Neutrophil (primary cell): ENCODE results near the gene NEAT1.

Source experiments
- H3K27ac ChIP-seq: fragments of 200-600 bp; sonication (generic); 2 replicates; pipeline ENCODE4 v1.5.1; 2016; ENCODE audit warnings: mild to moderate bottlenecking, moderate library complexity
- H3K27me3 ChIP-seq: fragments of 200-600 bp; sonication (generic); 2 replicates; pipeline ENCODE4 v1.6.0; 2016; ENCODE audit warnings: mild to moderate bottlenecking
- H3K36me3 ChIP-seq: fragments of 200-600 bp; sonication (generic); 2 replicates; pipeline ENCODE4 v1.5.1; 2017
- H3K4me1 ChIP-seq, 2 experiments: fragments of 200-600 bp in 1 of 2; sonication (generic) in 1 of 2; 1 replicate in 1 of 2; 2 replicates in 1 of 2; pipeline versions ENCODE4 v1.5.1 to v1.6.1; 2013 to 2016; ENCODE audit warnings: low read depth in 1 of 2, low read length in 1 of 2, mild to moderate bottlenecking in 1 of 2, moderate library complexity in 1 of 2; ENCODE audit not compliant: control insufficient read depth in 1 of 2, insufficient read depth in 1 of 2
- H3K4me3 ChIP-seq, 2 experiments: fragments of 200-600 bp in 1 of 2; sonication (generic) in 1 of 2; 1 replicate in 1 of 2; 2 replicates in 1 of 2; pipeline ENCODE4 v1.5.1; 2013 to 2016; ENCODE audit warnings: low read depth in 1 of 2, low read length in 1 of 2, mild to moderate bottlenecking in 1 of 2, moderate library complexity in 1 of 2
- H3K9me3 ChIP-seq: fragments of 200-600 bp; sonication (generic); 2 replicates; pipeline ENCODE4 v1.5.1; 2016
- TF ChIP-seq, protein P1 (sequence below): fragments of 200-600 bp; sonication (generic); IDR thresholded peaks from 2 replicates; pipeline ENCODE4 v1.5.1; 2016; ENCODE audit warnings: antibody characterized with exemption

Gene NEAT1

DNA sequence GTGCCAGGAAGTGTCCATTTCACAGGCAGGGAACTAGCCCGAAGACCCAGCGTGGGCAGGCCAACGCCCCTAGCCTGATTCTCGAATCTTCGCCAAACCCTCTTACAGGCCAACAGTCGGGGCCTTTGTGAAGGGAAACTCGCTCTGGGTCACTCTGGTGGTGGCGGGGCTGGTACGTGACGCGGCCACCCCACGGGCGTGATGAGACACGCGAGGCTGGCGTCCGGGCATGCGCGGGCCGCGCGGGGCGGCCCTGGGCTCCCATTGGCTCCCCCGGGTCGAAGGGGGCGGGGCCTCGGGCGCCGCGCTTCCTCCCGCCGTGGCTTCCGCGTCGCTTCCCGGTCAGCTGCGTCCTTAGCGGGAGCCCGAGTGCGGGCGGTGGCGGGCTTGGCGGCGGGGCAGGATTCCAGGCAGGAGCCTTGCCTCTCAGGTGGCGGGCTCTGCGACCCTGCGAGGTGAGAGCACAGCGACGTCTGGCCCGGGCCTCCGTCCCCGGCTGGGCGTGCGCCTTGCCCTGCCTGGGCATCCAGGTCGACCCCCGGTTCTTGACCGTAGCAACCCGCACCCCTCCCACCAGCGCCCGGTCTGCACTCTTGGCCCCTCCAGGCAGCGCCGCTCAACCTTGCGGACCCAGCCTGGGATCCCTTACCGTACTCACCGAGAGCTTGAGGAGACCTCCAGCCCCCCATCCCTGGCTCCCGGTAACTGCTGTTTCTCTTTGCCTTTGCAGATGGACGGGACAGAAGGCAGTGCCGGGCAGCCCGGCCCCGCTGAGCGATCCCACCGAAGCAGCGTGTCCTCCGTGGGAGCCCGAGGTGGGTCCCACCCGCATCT lies 36.1 kb upstream of the NEAT1 start, which contains the start of gene FRMD8:
TSS of gene FRMD8 (plus strand) at position 331 of the 834 bp plus-strand sequence. CDS start at position 731, 400 bp downstream.
- Histone ChIP-seq H3K4me3 (peak within 1 kb of the TSS; percentile 77 to 86), H3K27ac (peak within 1 kb of the TSS; percentile 100), H3K9me3 (no peaks in the 10 kb centered on the region), H3K27me3 (no peaks in the 10 kb centered on the region), H3K4me1 (peaks cover 37 to 50% of the 10 kb centered on the region in 2 experiments), H3K36me3 (peaks cover 33% of the 10 kb centered on the region)
- TF ChIP-seq, protein P1, sequence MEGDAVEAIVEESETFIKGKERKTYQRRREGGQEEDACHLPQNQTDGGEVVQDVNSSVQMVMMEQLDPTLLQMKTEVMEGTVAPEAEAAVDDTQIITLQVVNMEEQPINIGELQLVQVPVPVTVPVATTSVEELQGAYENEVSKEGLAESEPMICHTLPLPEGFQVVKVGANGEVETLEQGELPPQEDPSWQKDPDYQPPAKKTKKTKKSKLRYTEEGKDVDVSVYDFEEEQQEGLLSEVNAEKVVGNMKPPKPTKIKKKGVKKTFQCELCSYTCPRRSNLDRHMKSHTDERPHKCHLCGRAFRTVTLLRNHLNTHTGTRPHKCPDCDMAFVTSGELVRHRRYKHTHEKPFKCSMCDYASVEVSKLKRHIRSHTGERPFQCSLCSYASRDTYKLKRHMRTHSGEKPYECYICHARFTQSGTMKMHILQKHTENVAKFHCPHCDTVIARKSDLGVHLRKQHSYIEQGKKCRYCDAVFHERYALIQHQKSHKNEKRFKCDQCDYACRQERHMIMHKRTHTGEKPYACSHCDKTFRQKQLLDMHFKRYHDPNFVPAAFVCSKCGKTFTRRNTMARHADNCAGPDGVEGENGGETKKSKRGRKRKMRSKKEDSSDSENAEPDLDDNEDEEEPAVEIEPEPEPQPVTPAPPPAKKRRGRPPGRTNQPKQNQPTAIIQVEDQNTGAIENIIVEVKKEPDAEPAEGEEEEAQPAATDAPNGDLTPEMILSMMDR, result peak; percentile 33

DNA sequence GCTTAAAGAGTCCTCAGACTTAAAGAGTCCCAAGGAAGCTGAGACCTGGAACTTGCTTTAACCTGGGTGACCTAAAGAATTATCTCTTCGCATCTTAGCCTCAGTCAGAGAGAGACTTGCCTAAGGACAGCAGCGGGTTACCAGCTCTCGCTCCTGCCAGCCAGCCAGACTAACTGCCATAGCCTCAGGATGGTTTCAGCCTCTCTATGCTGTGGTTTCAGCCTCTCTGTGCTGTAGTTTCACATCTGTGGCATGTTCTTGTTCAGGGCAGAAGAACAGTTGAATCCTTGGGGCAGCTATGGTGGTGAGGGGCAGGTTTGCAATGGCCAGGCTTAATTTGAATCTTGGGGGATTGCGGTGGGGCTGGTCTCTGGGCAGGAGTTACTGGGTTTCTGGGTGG lies 33.9 kb upstream of the NEAT1 start:
- H3K36me3 ChIP-seq, result peaks cover 55% of the 10 kb centered on the region
- TF ChIP-seq, protein P1, result no peak
- no peak overlapping the region for H3K4me3 ChIP-seq
- H3K27me3 ChIP-seq, result no peaks in the 10 kb centered on the region
- no peaks in the 10 kb centered on the region for H3K9me3 ChIP-seq
- H3K4me1 ChIP-seq, result peaks cover 17 to 30% of the 10 kb centered on the region in 2 experiments
- no peak overlapping the region for H3K27ac ChIP-seq

DNA sequence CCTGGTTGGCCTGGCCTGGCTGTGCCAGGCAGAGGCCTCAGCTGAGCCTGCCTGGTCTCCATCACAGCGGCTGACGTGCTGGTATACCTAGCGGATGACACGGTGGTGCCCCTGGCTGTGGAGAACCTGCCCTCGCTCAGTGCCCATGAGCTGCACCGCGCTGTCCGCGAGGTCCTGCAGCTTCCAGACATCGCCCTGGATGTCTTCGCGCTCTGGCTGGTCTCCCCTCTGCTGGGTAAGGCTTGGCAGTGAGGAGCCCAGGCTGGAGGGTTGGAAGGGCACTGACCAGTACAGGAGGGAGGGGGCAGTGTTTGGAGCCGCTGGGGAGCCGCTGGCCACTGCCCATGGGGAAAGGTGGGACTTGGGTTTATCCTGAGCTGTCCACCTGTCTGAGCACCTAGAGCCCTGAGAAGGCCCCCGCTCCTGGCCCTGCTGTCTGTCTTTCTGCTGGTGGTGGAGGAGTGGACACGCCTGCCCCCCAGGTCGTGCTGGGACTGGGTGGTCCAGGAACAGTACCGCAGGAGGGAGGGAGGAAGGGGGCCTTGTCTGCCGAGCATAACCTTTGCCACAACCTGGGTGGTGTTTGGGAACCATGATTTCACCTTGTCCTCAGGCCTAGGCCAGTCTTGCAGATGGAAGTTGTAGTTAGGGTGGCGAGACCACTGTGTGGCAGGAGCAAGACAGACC lies 33.2 kb upstream of the NEAT1 start:
- Histone ChIP-seq H3K9me3 (no peaks in the 10 kb centered on the region), H3K27me3 (no peaks in the 10 kb centered on the region), H3K4me3 (no peak overlapping the region), H3K27ac (no peak overlapping the region), H3K4me1 (peaks cover 17 to 30% of the 10 kb centered on the region in 2 experiments), H3K36me3 (peaks cover 62% of the 10 kb centered on the region)
- TF ChIP-seq, protein P1, result no peak

DNA sequence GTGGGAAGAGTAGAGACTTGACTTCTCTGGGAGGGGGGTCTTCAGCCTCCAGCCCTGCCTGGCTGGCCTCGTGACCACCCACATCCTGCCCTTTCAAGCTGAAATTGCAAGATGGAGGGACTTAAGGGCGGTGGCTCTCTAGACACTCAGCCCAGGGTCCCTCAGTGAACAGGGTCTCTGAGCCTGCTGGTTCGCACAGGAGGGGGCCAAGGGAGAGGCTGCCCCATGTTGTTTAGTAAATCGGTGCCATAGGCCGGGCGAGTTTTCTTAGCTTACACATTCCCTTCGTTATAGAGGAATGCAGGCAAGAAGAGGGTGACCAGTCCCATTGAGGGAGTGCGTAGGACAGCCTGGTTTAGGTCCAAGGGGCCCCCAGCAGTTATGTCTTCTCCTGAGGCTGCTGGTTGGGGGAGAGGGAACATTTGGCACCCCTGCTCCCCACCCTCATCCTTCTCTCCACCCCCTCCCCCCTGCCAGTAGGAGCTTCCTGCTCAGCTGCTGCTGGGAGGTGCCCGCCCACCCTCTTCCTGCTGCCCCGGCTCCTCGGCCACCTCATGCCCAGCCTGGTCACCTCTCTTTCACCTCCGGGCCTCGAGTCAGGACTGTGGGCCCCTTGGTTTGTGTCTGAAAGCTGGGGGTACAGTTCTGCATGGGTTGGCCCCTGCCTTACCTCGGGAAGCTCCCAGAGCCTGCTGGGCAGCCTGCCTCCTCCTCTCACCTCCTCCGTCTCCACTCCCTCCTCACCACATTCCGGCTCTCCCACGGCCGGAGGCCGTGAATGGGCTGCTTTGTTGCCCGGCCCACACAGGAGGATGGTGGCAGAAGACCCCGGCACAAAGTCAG lies 32.3 kb upstream of the NEAT1 start:
- Histone ChIP-seq H3K36me3 (peaks cover 71% of the 10 kb centered on the region), H3K9me3 (no peaks in the 10 kb centered on the region), H3K4me1 (peaks cover 17 to 28% of the 10 kb centered on the region in 2 experiments), H3K27me3 (no peaks in the 10 kb centered on the region), H3K27ac (no peak overlapping the region), H3K4me3 (no peak overlapping the region)
- TF ChIP-seq, protein P1, result no peak

DNA sequence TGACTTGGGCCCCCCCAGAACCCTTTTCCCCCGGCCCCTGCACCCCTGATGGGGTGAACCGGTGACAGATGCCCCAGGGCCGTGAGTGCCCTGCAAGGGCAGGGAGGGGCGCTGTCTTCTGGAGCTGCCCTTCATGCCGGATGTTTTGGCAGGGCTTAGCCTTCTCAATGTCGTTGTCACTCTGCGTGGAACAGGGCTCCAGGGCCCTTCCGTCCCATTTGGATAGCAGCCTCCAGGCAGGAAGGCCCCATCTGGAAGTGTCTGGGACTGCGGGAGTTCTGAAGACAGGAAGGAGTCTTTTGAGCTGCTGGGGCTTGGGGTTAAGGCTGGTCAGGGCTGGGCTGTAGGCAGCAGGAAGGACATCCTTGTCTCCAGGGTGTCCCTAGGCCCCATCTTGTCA lies 31.6 kb upstream of the NEAT1 start:
- TF ChIP-seq, protein P1, result no peak
- Histone ChIP-seq H3K4me1 (peaks cover 14 to 26% of the 10 kb centered on the region in 2 experiments), H3K27ac (no peak overlapping the region), H3K36me3 (peaks cover 78% of the 10 kb centered on the region), H3K9me3 (no peaks in the 10 kb centered on the region), H3K4me3 (no peak overlapping the region), H3K27me3 (no peaks in the 10 kb centered on the region)
